Ascending aorta (tissue), 2 donors: ENCODE measurements around the gene BARX2. TPM values are rescaled to one million over a fixed set of nuclear protein-coding genes. Genes with fewer than 3 reads are reported as not detected.
A peak's percentile ranks its signal among the peaks of the same experiment; 100 is the strongest.

Source experiments
- DNase-seq, 2 donors: peaks; one replicate each; pipeline ENCODE4 v3.0.0-alpha.2; 2019; ENCODE audit warnings: low spot score in 2 of 2
- H3K27ac ChIP-seq, 2 donors: fragments of 200-600 bp; sonication (generic); one replicate each; pipeline ENCODE4 v1.5.1; 2016 to 2017; ENCODE audit warnings: mild to moderate bottlenecking in 1 of 2
- H3K27me3 ChIP-seq: fragments of 200-600 bp; sonication (generic); one replicate; pipeline ENCODE4 v1.5.1; 2017
- H3K36me3 ChIP-seq, 2 donors: fragments of 200-600 bp; sonication (generic); one replicate each; pipeline ENCODE4 v1.5.1; 2016
- H3K4me1 ChIP-seq, 2 donors: fragments of 200-600 bp; sonication (generic); one replicate each; pipeline ENCODE4 v1.5.1; 2016 to 2017; ENCODE audit warnings: mild to moderate bottlenecking in 1 of 2
- H3K4me3 ChIP-seq, 2 donors: fragments of 200-600 bp; sonication (generic); one replicate each; pipeline ENCODE4 v1.5.1; 2016 to 2017; ENCODE audit warnings: mild to moderate bottlenecking in 1 of 2
- H3K9me3 ChIP-seq, 2 donors: fragments of 200-600 bp; sonication (generic); one replicate each; pipeline ENCODE4 v1.5.1; 2016
- CTCF ChIP-seq, 3 experiments: fragments of 200-600 bp in 2 of 3; fragments of 450-650 bp in 1 of 3; sonication (generic) in 2 of 3; IDR thresholded peaks; one replicate each; pipeline ENCODE4 v1.5.1; 2016 to 2019; ENCODE audit warnings: antibody characterized with exemption in 3 of 3, mild to moderate bottlenecking in 1 of 3, moderate library complexity in 1 of 3
- intact Hi-C: fragments of 100-400 bp; cut with DNase I; formaldehyde crosslinking; loops from one replicate; pipeline ENCODE4 v1.15.1; 2023
- total RNA-seq: library from RNA; depleted of rRNA; stranded (reverse); fragments of >200 nt; gene quantifications from one replicate; pipeline ENCODE4 v1.1.0, GENCODE V29; 2016

BARX2 gene
- total RNA-seq, 1 donor from 2014 or later: not detected

- TF ChIP-seq CTCF (IDR thresholded peaks at IDR 0.05): no peak
- no peaks in the 10 kb centered on the region for H3K9me3 ChIP-seq
- no peak for DNase-seq
- H3K27ac ChIP-seq: no peak overlapping the region
- intact Hi-C loops: no loop called here
- H3K4me3 ChIP-seq: no peak overlapping the region
- H3K27me3 ChIP-seq: no peaks in the 10 kb centered on the region
- H3K4me1 ChIP-seq: no peaks in the 10 kb centered on the region
- H3K36me3 ChIP-seq: no peaks in the 10 kb centered on the region
Measured at GRCh38 chr11:129359748-129360147, 15.9 kb upstream of the BARX2 start.

- Histone ChIP-seq H3K27me3 (no peaks in the 10 kb centered on the region), H3K4me1 (no peaks in the 10 kb centered on the region), H3K4me3 (no peak overlapping the region), H3K27ac (no peak overlapping the region), H3K9me3 (no peaks in the 10 kb centered on the region), H3K36me3 (no peaks in the 10 kb centered on the region)
- TF ChIP-seq CTCF (IDR thresholded peaks at IDR 0.05): peak in 2 of 3 experiments; percentile 68 to 70
- no peak for DNase-seq
- intact Hi-C loops: no loop called here
Measured at GRCh38 chr11:129364143-129364654, 11.4 kb upstream of the BARX2 start.

- Histone ChIP-seq H3K9me3 (no peaks in the 10 kb centered on the region), H3K36me3 (no peaks in the 10 kb centered on the region), H3K27me3 (no peaks in the 10 kb centered on the region), H3K27ac (no peak overlapping the region), H3K4me1 (no peaks in the 10 kb centered on the region), H3K4me3 (no peak overlapping the region)
- intact Hi-C loops: no loop called here
- no peak for DNase-seq
- no peak for TF ChIP-seq CTCF (IDR thresholded peaks at IDR 0.05)
Measured at GRCh38 chr11:129365816-129366215, 9.8 kb upstream of the BARX2 start.

GRCh38 chr11:129366737-129367597 is 8.7 kb upstream of the BARX2 start:
- DNase-seq: no peak
- no peaks in the 10 kb centered on the region for H3K36me3 ChIP-seq
- H3K4me3 ChIP-seq: no peak overlapping the region
- H3K27ac ChIP-seq: no peak overlapping the region
- no peak for TF ChIP-seq CTCF (IDR thresholded peaks at IDR 0.05)
- intact Hi-C loops: no loop called here
- no peaks in the 10 kb centered on the region for H3K9me3 ChIP-seq
- no peaks in the 10 kb centered on the region for H3K4me1 ChIP-seq
- peaks cover 4% of the 10 kb centered on the region for H3K27me3 ChIP-seq

GRCh38 chr11:129368889-129369672 is 6.6 kb upstream of the BARX2 start:
- TF ChIP-seq CTCF (IDR thresholded peaks at IDR 0.05): no peak
- H3K4me3 ChIP-seq: no peak overlapping the region

More at GRCh38 chr11:129368889-129369672, 6.6 kb upstream of the BARX2 start:
- Histone ChIP-seq H3K36me3 (no peaks in the 10 kb centered on the region), H3K27ac (no peak overlapping the region), H3K27me3 (peaks cover 15% of the 10 kb centered on the region), H3K4me1 (peaks cover 0 to 8% of the 10 kb centered on the region in 2 donors), H3K9me3 (no peaks in the 10 kb centered on the region)
- intact Hi-C loops: no loop called here
- no peak for DNase-seq
